GM13977 (cell line): ENCODE data around the gene CAMK2N1.

Source experiments
- DNase-seq: peaks from one replicate; pipeline ENCODE4 v3.0.0; 2012; ENCODE audit warnings: low spot score
- in situ Hi-C: fragments of 300-500 bp; cut with MboI; formaldehyde crosslinking; loops from one replicate; pipeline ENCODE4 v1.12.0; 2022; ENCODE audit warnings: low sequenced_read_pairs, low pct_unique_long_range_greater_than_20kb, mixed read lengths, inconsistent platforms; ENCODE audit not compliant: unreplicated experiment
- TF ChIP-seq, protein P1 (sequence below): IDR thresholded peaks from 2 replicates; pipeline ENCODE4 v1.5.1; 2012; ENCODE audit warnings: mild to moderate bottlenecking, control low read depth; ENCODE audit not compliant: insufficient read depth; ENCODE audit errors: extremely low read depth, missing control alignments

CAMK2N1 gene

DNA sequence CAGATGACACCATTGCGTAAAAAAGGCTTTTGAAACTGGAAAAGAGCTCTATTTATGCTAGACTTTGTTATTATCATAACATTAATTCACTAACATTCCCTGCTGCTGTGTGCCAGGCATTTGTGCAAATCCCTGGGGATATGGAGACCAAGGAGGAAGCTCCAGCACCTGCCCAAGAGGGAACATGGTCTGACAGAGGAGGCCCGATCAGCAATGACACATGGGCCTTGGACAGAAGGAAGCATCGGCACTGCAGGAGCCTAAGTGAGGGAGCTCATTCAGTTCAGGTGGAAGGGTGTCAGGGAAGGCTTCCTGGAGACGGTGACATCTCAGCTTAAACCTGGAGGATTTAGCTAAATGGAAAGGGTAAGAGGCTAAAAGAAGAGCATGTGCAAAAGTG, 13.9 kb downstream of the CAMK2N1 start:
- DNase-seq: no peak
- in situ Hi-C loops: no loop called here
- TF ChIP-seq, protein P1, sequence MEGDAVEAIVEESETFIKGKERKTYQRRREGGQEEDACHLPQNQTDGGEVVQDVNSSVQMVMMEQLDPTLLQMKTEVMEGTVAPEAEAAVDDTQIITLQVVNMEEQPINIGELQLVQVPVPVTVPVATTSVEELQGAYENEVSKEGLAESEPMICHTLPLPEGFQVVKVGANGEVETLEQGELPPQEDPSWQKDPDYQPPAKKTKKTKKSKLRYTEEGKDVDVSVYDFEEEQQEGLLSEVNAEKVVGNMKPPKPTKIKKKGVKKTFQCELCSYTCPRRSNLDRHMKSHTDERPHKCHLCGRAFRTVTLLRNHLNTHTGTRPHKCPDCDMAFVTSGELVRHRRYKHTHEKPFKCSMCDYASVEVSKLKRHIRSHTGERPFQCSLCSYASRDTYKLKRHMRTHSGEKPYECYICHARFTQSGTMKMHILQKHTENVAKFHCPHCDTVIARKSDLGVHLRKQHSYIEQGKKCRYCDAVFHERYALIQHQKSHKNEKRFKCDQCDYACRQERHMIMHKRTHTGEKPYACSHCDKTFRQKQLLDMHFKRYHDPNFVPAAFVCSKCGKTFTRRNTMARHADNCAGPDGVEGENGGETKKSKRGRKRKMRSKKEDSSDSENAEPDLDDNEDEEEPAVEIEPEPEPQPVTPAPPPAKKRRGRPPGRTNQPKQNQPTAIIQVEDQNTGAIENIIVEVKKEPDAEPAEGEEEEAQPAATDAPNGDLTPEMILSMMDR: no peak

DNA sequence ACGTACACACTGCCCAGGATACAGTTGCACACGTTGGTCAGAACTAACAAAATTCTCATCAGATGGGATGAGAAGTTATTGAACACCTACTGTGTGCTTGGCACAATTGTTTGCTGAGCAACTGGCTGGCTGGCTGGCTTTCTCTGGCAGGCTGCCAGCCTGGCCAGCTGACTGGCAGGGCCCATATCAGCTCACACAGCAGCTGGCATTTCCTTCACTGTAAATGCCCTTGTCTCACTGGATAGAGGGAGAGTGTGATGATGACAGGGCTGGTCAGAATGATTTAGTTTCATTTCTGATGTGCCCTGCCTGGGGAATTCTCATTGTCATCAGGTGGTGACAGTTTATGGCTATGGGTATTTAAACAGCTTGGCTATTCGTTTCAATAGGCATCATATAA, 15.8 kb downstream of the CAMK2N1 start:
- TF ChIP-seq, protein P1: no peak
- in situ Hi-C loops: no loop called here
- DNase-seq: no peak

DNA sequence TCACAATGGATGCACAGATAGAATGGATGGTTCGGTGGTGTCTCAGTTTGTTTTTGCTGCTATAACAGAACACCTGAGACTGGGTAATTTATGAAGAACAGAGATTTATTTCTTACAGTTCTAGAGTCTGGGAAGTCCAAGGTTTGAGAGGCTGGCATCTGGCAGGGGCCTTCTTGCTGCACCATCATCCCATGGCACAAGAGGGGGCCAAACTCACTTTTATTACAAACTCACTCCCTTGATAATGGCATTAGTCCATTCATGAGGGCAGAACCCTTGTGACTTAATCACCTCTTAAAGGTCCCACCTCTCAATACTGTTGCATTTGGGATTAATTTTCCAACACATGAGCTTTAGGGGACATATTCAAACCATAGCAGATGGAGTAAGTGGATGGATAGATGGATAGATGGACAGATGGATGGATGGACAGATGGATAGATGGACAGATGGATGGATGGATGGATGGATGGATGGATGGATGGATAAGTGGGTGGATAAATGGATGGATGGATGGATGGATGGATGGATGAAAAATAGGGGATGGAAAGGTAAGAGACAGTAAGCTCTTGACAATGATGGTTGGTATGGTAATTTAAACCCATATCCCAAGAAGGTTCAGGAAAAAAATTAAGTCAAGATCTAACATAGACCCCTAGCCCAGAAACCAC, 16.5 kb downstream of the CAMK2N1 start:
- in situ Hi-C loops: no loop called here
- DNase-seq: no peak
- TF ChIP-seq, protein P1: no peak

DNA sequence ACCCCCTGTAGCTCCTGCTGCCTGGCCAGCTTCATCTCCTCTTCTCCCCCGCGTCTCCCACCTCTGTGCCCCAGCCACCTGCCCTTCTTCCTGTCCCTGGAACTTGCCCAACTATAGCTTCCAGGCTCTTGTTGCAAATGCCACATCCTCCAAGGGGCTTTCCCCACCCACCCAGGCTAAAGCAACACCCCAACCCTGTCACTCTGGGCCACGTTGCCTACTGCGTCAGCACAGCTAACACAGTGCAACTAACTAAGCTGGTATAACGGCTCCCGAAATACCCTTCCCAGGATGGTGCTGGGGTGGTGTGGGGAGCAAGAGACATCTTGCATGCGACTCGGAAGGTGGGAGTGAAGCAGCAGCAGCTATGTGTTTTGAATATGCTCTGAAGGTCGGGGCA, 19.7 kb downstream of the CAMK2N1 start:
- in situ Hi-C loops: no loop called here
- DNase-seq: no peak
- TF ChIP-seq, protein P1: no peak

DNA sequence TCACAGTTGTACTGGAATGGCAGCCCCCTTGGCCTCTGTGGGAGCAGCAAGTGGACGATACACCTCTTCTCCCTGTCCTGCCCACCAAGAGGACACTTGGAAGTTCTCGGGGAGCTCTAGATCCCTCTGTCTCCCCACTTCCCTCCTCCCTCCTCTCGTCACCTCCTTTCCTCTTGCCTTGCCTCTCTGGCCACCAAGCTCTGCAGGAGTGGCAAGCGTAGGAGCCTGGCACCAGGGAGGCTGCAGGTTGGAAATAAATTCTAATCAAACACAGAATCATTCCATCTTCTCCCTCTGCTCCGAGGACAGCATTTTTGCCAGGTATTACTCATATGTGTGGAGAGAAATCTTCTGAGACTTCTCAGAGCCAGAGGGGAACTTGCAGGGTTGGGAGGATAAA, 20.8 kb downstream of the CAMK2N1 start:
- TF ChIP-seq, protein P1: no peak
- in situ Hi-C loops: no loop called here
- DNase-seq: no peak

DNA sequence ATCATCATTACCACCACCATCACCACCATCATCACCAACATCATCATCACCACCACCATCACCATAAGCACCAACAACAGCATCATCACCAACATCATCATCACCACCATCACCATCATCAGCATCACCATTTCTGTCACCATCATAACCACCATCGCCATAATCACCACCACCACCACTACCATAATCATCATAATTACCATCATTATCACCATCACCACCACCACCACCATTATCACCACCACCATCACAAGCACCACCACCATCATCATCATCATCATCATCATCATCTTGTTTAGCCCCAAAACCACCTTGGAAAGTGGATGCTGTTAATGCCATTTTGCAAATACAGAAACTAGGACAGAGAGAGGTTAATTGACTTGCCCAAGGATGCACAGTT, 22.5 kb downstream of the CAMK2N1 start:
- in situ Hi-C loops: no loop called here
- DNase-seq: no peak
- TF ChIP-seq, protein P1: no peak

DNA sequence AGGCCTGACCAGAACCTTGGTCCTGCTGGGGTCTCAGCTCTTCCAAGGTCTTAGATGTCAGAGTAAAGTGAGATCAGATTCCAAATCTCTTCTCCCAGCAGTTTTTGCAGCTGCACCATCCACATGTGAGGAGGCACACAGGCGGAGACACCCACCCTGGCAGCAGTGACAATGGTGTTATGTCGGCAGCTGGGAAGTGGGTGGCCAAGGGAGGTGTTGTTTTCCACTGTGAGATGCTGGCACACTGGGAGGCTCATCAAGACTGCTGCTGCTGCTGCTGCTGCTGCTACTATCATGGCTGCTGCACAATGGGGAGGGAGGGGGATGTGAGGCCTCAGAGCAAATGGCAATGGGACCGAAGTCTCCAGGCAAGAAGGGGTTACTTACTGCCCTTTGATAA, 23.6 kb downstream of the CAMK2N1 start:
- TF ChIP-seq, protein P1: no peak
- in situ Hi-C loops: no loop called here
- no peak for DNase-seq
